Fibroblast of the aortic adventitia (primary cell): ENCODE measurements around the gene SCRN1. TPM values are rescaled to one million over a fixed set of nuclear protein-coding genes. Genes with fewer than 3 reads are reported as not detected.

ENCODE experiments used
- DNase-seq: peaks from one replicate; pipeline ENCODE4 v3.0.0-alpha.2; 2010; ENCODE audit warnings: low read depth
- H3K4me3 ChIP-seq: 2 replicates; pipeline ENCODE4 v1.5.1; 2011; ENCODE audit warnings: low read depth, mild to moderate bottlenecking, control low read depth, low read length, moderate library complexity
- CTCF ChIP-seq: IDR thresholded peaks from 2 replicates; pipeline ENCODE4 v1.5.1; 2011; ENCODE audit warnings: mild to moderate bottlenecking, low read length, control low read depth, inconsistent platforms; ENCODE audit not compliant: insufficient read depth
- small RNA-seq: library from RNA; depleted of rRNA; stranded (forward); fragments of <200 nt; gene quantifications from one replicate; pipeline ENCODE3, GENCODE V24; 2012
- total RNA-seq: library from RNA; depleted of rRNA; stranded (reverse); fragments of >200 nt; gene quantifications from 2 replicates; pipeline ENCODE4 v1.2.3, GENCODE V29; 2012; ENCODE audit warnings: low replicate concordance

Gene SCRN1
- total RNA-seq, 1 donor: 93.1 TPM

DNA sequence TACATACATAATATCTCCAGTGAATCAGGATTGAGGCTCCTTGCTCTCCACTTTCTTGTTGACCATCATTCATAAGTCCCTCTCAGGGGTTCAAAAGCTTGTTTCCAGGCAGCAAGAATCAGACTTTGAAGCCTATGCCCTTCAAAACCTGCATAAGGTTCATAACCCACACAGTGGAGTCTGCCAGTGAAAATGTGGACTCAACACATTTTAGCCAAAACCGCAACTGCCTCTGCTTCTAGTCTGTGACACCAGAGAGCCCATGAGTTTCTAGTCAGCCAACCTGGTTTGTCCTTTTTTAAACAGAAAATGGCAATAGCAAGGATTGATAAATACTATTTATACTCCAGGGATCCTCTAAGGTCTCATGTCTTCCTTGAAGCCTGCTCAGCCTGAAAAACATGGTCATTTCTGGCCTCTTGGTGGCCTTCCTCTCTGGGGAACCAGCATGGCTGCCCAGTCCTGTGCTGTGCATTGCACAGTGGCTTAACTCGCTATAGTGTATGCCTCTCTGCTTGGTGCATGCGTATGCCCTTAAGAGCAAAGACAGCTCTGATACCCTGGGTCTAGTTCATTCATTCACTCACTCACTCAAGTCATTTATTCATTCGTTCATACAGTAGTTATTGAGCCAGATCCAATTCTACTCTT is 115.8 kb downstream of the SCRN1 start:
- DNase-seq: no peak
- TF ChIP-seq CTCF: no peak
- H3K4me3 ChIP-seq: no peak overlapping the region

DNA sequence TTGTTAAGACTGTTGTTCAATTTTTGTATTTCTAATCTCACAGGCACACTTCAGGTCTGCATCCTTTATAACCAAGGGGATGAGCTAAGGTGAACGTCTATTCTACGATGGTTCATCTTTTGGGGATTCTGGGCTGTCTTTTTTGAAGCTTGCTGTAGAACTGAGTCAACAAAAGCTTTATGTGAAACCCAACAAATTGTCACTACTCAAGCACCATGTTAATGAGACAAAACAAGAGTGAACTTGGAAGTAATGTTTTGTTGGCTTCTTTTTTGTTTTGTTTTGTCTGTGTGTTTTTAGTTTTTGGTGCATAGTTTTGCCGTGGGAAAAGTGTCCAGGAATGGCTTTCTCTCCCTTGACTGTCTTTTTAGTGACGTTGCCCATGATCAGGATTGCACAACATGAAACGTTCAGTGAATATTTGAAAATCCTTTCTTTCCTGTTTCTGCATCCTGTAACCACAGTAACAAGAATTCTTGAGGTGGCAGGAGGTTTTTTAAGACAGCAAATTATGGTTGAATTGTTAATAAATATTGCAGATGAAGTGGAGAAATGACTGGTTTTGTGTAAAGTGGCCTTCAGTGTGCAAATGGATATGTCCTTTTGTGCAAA is 117.7 kb downstream of the SCRN1 start:
- TF ChIP-seq CTCF: no peak
- peak; percentile 78 for DNase-seq

More for the DNA sequence above, 117.7 kb downstream of the SCRN1 start:
- H3K4me3 ChIP-seq: no peak overlapping the region

Small RNAs within 50 kb of the gene (small RNA-seq; reads per million reads assigned to genes)
- gene RF01210: not detected

Other genes with a start within 250 kb of the SCRN1 start
- not detected in 2 replicates for gene WIPF3, start 183.3 kb downstream of the SCRN1 start, total RNA-seq
- gene FKBP14, start 36.9 kb upstream of the SCRN1 start, total RNA-seq: 39.9 and 57.5 TPM in 2 replicates
- 10.6 and 15.5 TPM in 2 replicates for gene PLEKHA8, start 38.6 kb upstream of the SCRN1 start, total RNA-seq
- gene MTURN, start 145.2 kb upstream of the SCRN1 start, total RNA-seq: 29.8 and 67.8 TPM in 2 replicates